Esophagus muscularis mucosa (tissue), 4 donors: ENCODE data around the gene RABGGTA. TPM values are rescaled to one million over a fixed set of nuclear protein-coding genes. Genes with fewer than 3 reads are reported as not detected.

Experiments
- DNase-seq: peaks from one replicate; pipeline ENCODE4 v3.0.0-alpha.2; 2017; ENCODE audit errors: extremely low spot score
- H3K27ac ChIP-seq, 4 donors: fragments of 200-600 bp; sonication (generic); replicated peaks in 1 of 4; 1 replicate in 3 of 4; 2 replicates in 1 of 4; pipeline ENCODE4 v1.5.1; 2016 to 2019; ENCODE audit warnings: mild to moderate bottlenecking in 1 of 4
- H3K27me3 ChIP-seq, 4 donors: fragments of 200-600 bp; sonication (generic); one replicate each; pipeline versions ENCODE4 v1.5.1 to v1.6.0; 2016 to 2019
- H3K36me3 ChIP-seq, 4 donors: fragments of 200-600 bp; sonication (generic); one replicate each; pipeline ENCODE4 v1.5.1; 2016 to 2019
- H3K4me1 ChIP-seq, 4 donors: fragments of 200-600 bp; sonication (generic); one replicate each; pipeline ENCODE4 v1.5.1; 2016 to 2019
- H3K4me3 ChIP-seq, 4 donors: fragments of 200-600 bp; sonication (generic); 1 replicate in 2 of 4; 2 replicates in 2 of 4; pipeline ENCODE4 v1.5.1; 2016 to 2019; ENCODE audit warnings: mild to moderate bottlenecking in 4 of 4, moderate library complexity in 1 of 4
- H3K9me3 ChIP-seq, 4 donors: fragments of 200-600 bp; sonication (generic); 1 replicate in 3 of 4; 2 replicates in 1 of 4; pipeline ENCODE4 v1.5.1; 2016 to 2019
- EP300 ChIP-seq: sonication (generic); formaldehyde crosslinking; IDR thresholded peaks from one replicate; pipeline ENCODE4 v1.6.1; 2017; ENCODE audit warnings: antibody characterized with exemption
- POLR2A ChIP-seq: fragments of 450-650 bp; IDR thresholded peaks from one replicate; pipeline ENCODE4 v1.6.1; 2017; ENCODE audit warnings: antibody characterized with exemption, moderate library complexity, mild to moderate bottlenecking, low read depth
- POLR2AphosphoS5 ChIP-seq, 2 donors: sonication (generic); formaldehyde crosslinking; IDR thresholded peaks; one replicate each; pipeline ENCODE4 v1.6.1; 2017; ENCODE audit warnings: antibody characterized with exemption in 2 of 2
- WGBS: methylation state at CpG from one replicate; pipeline ENCODE4 v1.1.5; 2018; 5-methylcytosine and 5-hydroxymethylcytosine counted together
- intact Hi-C: fragments of 100-400 bp; cut with DNase I; formaldehyde crosslinking; loops from one replicate; pipeline ENCODE4 v1.15.1; 2023
- total RNA-seq, 4 donors: library from RNA; depleted of rRNA; stranded (reverse); fragments of >200 nt; gene quantifications; one replicate each; pipeline versions ENCODE4 v1.1.0 to v1.2.1, GENCODE V29; 2016
- TF ChIP-seq, protein P1 (sequence below), 3 experiments: fragments of 200-600 bp in 2 of 3; fragments of 450-650 bp in 1 of 3; sonication (generic) in 2 of 3; IDR thresholded peaks; one replicate each; pipeline ENCODE4 v1.5.1; 2017 to 2019; ENCODE audit warnings: antibody characterized with exemption in 3 of 3, mild to moderate bottlenecking in 2 of 3, moderate library complexity in 1 of 3

RABGGTA gene
- total RNA-seq, 4 donors from 2014 or later, result 14.6 to 27.8 (median 20.3) TPM

DNA sequence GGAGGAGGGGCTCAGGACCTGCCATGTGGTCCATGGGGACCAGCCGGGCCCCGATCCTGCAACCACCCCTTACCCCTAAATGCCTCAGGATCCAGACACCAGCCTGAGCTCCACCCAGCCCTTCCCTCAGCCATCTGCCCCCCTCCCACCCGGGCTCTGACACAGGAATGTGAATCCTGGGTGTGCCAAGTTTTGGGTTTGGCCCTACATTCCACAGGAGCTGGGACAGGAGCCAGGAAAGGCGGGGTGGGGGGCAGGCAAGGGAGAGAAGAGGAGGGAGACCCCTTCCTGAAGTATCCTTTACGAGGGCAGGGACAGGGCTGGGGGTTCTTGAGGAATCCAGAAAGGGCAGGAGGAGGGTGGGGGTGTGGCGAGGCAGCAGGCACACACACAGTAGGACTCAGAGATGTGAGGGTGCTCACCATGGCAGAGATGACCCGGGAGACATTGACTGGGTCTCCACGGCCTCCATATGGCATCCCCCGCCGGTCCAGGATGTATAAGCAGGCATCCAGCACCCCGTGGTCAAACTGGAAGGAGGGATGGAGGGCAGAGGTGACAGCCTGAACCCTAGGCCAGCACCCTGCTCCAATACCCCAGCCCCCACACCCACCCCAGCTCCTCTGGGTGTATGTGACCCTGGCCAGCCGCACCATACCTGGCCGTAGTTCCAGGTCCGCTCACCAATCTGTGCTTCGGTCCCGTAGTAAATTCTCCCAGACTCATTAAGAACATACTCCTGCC lies 11.9 kb downstream of the RABGGTA start:
- Histone ChIP-seq H3K27me3 (no peaks in the 10 kb centered on the region), H3K4me3 (no peak overlapping the region), H3K27ac (no peak overlapping the region), H3K36me3 (peaks cover 0 to 20% (median 2%) of the 10 kb centered on the region in 4 donors), H3K4me1 (peaks cover 0 to 9% (median 2%) of the 10 kb centered on the region in 4 donors), H3K9me3 (no peaks in the 10 kb centered on the region)
- intact Hi-C loops, result no loop called here
- 72% methylated on average over 16 of the region's 16 CpGs for WGBS
- no peak for DNase-seq
- TF ChIP-seq, protein P1, sequence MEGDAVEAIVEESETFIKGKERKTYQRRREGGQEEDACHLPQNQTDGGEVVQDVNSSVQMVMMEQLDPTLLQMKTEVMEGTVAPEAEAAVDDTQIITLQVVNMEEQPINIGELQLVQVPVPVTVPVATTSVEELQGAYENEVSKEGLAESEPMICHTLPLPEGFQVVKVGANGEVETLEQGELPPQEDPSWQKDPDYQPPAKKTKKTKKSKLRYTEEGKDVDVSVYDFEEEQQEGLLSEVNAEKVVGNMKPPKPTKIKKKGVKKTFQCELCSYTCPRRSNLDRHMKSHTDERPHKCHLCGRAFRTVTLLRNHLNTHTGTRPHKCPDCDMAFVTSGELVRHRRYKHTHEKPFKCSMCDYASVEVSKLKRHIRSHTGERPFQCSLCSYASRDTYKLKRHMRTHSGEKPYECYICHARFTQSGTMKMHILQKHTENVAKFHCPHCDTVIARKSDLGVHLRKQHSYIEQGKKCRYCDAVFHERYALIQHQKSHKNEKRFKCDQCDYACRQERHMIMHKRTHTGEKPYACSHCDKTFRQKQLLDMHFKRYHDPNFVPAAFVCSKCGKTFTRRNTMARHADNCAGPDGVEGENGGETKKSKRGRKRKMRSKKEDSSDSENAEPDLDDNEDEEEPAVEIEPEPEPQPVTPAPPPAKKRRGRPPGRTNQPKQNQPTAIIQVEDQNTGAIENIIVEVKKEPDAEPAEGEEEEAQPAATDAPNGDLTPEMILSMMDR (IDR thresholded peaks at IDR 0.05), result no peak
- TF ChIP-seq EP300, result no peak
- TF ChIP-seq POLR2A, result no peak
- TF ChIP-seq POLR2AphosphoS5 (IDR thresholded peaks at IDR 0.05), result no peak

DNA sequence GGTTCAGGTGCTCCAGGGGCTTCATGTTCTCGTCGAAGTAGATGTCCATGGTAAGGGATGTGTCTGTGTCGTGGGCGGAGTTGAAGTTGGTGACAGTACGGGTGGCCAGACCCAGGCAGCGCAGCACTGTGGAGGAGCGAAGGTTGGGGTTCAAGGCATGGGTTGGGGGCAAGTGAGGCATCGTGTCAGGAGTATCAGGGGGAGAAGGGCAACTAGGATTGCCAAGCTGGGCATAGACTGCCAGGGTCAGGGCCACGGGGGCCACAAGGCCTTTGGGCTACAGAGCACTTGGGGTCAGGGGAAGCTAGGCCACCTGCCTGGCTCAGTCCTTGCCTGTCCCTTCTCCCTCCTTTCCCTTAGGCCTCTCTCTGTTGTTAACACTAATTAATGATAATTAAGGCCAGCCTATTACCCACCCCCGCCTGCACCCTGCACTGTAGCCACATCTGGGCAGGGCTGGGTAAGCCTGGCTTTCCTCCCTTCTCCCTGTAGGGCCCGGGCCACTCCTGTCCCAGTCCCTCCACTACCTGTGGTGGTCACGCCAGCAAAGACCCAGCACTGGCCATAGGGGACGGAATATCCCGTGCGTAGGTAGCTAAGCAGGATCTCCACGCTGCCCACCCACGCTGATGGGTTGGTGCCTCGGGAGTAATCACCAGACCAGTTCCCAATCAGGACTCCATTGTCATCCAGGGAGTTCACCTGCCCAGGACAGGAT lies 12.7 kb downstream of the RABGGTA start:
- TF ChIP-seq EP300, result no peak
- no peak for TF ChIP-seq POLR2A
- TF ChIP-seq POLR2AphosphoS5 (IDR thresholded peaks at IDR 0.05), result no peak
- TF ChIP-seq, protein P1 (IDR thresholded peaks at IDR 0.05), result no peak
- no peak overlapping the region for H3K27ac ChIP-seq
- intact Hi-C loops, result no loop called here
- H3K9me3 ChIP-seq, result no peaks in the 10 kb centered on the region
- no peaks in the 10 kb centered on the region for H3K27me3 ChIP-seq
- no peak for DNase-seq
- peaks cover 0 to 9% (median 2%) of the 10 kb centered on the region in 4 donors for H3K4me1 ChIP-seq
- peaks cover 0 to 18% (median 0%) of the 10 kb centered on the region in 4 donors for H3K36me3 ChIP-seq
- H3K4me3 ChIP-seq, result no peak overlapping the region
- 90% methylated on average over 15 of the region's 18 CpGs for WGBS

DNA sequence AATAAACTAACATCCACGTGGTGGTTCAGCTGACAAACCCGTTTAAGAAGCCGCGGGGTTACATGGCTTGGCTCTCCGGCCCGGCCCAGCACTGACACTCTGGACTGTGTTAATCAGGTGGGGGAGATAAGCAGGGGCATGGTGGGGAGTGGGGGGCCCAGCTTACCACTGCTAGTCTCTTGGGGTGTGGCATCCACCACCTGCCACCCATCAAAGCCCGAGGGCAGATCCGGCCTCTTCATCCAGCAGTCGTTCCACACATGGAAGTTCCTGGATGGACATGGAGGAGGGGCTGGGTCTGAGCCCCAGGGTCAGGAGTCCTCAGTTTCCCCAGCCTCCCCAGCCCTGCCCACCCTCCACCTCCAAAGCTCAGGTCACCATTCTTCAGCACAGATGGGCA lies 13.3 kb downstream of the RABGGTA start:
- Histone ChIP-seq H3K27ac (no peak overlapping the region), H3K27me3 (no peaks in the 10 kb centered on the region), H3K4me1 (peaks cover 0 to 9% (median 2%) of the 10 kb centered on the region in 4 donors), H3K9me3 (no peaks in the 10 kb centered on the region), H3K36me3 (peaks cover 0 to 21% (median 0%) of the 10 kb centered on the region in 4 donors), H3K4me3 (no peak overlapping the region)
- no peak for DNase-seq
- 85% methylated on average over 9 of the region's 9 CpGs for WGBS
- intact Hi-C loops, result no loop called here
- no peak for TF ChIP-seq POLR2AphosphoS5 (IDR thresholded peaks at IDR 0.05)
- no peak for TF ChIP-seq EP300
- TF ChIP-seq POLR2A, result no peak
- TF ChIP-seq, protein P1 (IDR thresholded peaks at IDR 0.05), result no peak

DNA sequence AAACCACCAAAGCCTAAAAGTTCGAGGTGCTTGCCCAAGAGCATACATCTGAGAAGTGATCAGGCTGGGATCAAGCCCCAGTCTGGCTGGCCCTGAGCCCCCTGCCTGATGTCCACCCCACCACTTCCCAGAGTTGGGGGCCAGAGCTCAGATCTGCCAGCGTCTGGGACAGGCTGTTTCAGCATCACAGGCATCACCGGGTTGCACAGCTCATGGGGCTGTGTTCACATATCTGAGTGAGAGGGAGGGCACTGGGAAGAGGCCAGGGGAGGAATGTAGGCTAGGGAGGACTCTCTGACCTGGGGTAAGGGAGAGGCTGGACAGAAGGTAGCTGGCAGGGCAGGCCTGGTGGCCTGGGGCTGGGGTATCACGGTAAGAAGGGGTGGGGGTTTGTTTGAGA lies 14.4 kb downstream of the RABGGTA start:
- 76% methylated on average over 4 of the region's 4 CpGs for WGBS

More for the DNA sequence above, 14.4 kb downstream of the RABGGTA start:
- Histone ChIP-seq H3K27me3 (no peaks in the 10 kb centered on the region), H3K4me3 (no peak overlapping the region), H3K36me3 (peaks cover 0 to 26% (median 0%) of the 10 kb centered on the region in 4 donors), H3K9me3 (no peaks in the 10 kb centered on the region), H3K4me1 (peaks cover 0 to 9% (median 2%) of the 10 kb centered on the region in 4 donors), H3K27ac (no peak overlapping the region)
- intact Hi-C loops, result no loop called here
- DNase-seq, result no peak
- TF ChIP-seq POLR2A (no peak), POLR2AphosphoS5 (IDR thresholded peaks at IDR 0.05) (no peak), EP300 (no peak)
- TF ChIP-seq, protein P1 (IDR thresholded peaks at IDR 0.05), result no peak
